Aorta (tissue), 5 donors: ENCODE data around the gene TRAPPC3. TPM values are rescaled to one million over a fixed set of nuclear protein-coding genes. Genes with fewer than 3 reads are reported as not detected.

Experiments used
- ATAC-seq: fragments of 200-7000 bp; cut with Tn5 transposase; one replicate; pipeline ENCODE4 v1.9.1; 2022; ENCODE audit warnings: moderate library complexity; ENCODE audit not compliant: low FRiP score
- DNase-seq, 2 donors: peaks; one replicate each; pipeline ENCODE4 v3.0.0-alpha.2; 2020
- H3K27ac ChIP-seq, 2 donors: one replicate each; pipeline ENCODE4 v1.5.1; 2013; ENCODE audit warnings: low read length in 2 of 2, mild to moderate bottlenecking in 2 of 2, moderate library complexity in 2 of 2, control low read depth in 1 of 2, inconsistent platforms in 1 of 2, low read depth in 1 of 2
- H3K27me3 ChIP-seq, 2 donors: one replicate each; pipeline ENCODE4 v1.6.1; 2013; ENCODE audit warnings: control low read depth in 1 of 2, low read length in 1 of 2, mild to moderate bottlenecking in 1 of 2, moderate library complexity in 1 of 2; ENCODE audit not compliant: insufficient read depth in 2 of 2, control insufficient read depth in 1 of 2
- H3K36me3 ChIP-seq, 2 donors: one replicate each; pipeline ENCODE4 v1.6.1; 2013; ENCODE audit warnings: control low read depth in 1 of 2, low read length in 1 of 2, mild to moderate bottlenecking in 1 of 2; ENCODE audit not compliant: insufficient read depth in 2 of 2, control insufficient read depth in 1 of 2
- H3K4me1 ChIP-seq, 2 donors: one replicate each; pipeline ENCODE4 v1.6.1; 2013; ENCODE audit warnings: low read length in 2 of 2, control low read depth in 1 of 2, mild to moderate bottlenecking in 1 of 2, moderate library complexity in 1 of 2; ENCODE audit not compliant: insufficient read depth in 2 of 2, control insufficient read depth in 1 of 2
- H3K4me3 ChIP-seq, 2 donors: one replicate each; pipeline ENCODE4 v1.5.1; 2013; ENCODE audit warnings: low read length in 2 of 2, control low read depth in 1 of 2, mild to moderate bottlenecking in 1 of 2
- H3K9me3 ChIP-seq: one replicate; pipeline ENCODE4 v1.6.1; 2013; ENCODE audit warnings: mild to moderate bottlenecking, low read length; ENCODE audit not compliant: control insufficient read depth
- WGBS, 2 donors: extraction: QIAGEN DNeasy Blood & Tissue Kit; methylation state at CpG; one replicate each; pipeline ENCODE4 v1.1.7; 2013; 5-methylcytosine and 5-hydroxymethylcytosine counted together
- intact Hi-C, 2 donors: fragments of 100-400 bp; cut with DNase I; formaldehyde crosslinking; loops; one replicate each; pipeline versions ENCODE4 v1.14.2 to v1.15.0; 2022
- polyA plus RNA-seq, 2 donors: library from polyadenylated mRNA; stranded (reverse); fragments of 200-250 nt; gene quantifications; one replicate each; pipeline ENCODE4 v1.2.3, GENCODE V29; 2013
- total RNA-seq, 2 donors: library from RNA; stranded (reverse); fragmentation: NEBNext Ultra II Directional; extraction: Animal tissue kit (Norgen Biotek cat#: 25700); gene quantifications; one replicate each; pipeline ENCODE4 v1.2.1, GENCODE V29; 2021
- donor health status: healthy with polysubstance abuse.
- donor health status: Bipolar disorder and iron deficiency.
- donor health status: DM: no; HTN: no; CAD: no.
- donor health status: DM: no; HTN: no; CAD: no.
- donor health status: DM: yes; HTN: yes; CAD: no.

TRAPPC3 gene
- total and polyA plus RNA-seq, 4 donors, result 55.6 to 90.7 (median 71.4) TPM

DNA sequence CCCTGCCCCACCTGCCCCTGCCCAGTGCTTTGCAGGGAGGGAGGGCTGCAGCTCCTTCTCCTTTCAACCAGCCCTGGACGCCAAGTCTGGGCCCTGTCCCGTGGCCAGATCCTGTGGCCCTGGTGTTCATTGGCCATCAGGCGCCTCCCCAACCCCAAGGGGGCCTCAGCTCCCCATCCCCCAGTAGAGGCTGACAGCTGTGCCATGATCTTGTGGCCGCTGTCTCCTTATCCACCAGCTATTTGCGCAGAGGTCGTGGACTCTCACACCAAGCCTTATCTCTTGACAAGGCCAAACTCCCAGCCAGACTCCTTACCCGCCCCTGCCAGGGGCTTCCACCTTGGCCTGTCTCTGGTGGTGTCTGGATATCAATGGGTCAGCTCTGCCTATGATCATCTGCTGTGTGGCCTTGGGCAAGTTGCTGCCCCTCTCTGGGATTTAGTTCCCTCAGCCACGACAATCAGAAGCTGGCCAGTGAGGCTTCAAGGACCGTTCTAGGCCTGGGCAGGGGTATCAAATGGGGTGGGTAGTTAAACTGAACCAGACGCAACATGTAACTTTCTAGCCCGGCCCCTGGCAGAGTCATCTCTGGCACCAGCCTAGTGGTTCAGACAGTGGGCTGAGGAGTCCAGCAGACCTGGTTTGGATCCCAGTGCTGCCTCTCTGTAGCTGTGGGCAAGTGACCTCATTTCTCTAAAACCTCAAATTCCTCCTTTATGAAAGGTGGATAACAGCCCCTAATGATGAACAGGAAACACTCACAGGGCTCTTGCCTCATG is 21.0 kb downstream of the TRAPPC3 start:
- Histone ChIP-seq H3K27me3 (no peaks in the 10 kb centered on the region), H3K9me3 (no peaks in the 10 kb centered on the region), H3K27ac (no peak overlapping the region), H3K4me3 (no peak overlapping the region), H3K36me3 (no peaks in the 10 kb centered on the region), H3K4me1 (no peaks in the 10 kb centered on the region)
- no peak for DNase-seq
- intact Hi-C loops, result no loop called here
- ATAC-seq, result no peak
- WGBS, 2 donors, result 91 to 95% methylated on average over 11 of the region's 11 CpGs

DNA sequence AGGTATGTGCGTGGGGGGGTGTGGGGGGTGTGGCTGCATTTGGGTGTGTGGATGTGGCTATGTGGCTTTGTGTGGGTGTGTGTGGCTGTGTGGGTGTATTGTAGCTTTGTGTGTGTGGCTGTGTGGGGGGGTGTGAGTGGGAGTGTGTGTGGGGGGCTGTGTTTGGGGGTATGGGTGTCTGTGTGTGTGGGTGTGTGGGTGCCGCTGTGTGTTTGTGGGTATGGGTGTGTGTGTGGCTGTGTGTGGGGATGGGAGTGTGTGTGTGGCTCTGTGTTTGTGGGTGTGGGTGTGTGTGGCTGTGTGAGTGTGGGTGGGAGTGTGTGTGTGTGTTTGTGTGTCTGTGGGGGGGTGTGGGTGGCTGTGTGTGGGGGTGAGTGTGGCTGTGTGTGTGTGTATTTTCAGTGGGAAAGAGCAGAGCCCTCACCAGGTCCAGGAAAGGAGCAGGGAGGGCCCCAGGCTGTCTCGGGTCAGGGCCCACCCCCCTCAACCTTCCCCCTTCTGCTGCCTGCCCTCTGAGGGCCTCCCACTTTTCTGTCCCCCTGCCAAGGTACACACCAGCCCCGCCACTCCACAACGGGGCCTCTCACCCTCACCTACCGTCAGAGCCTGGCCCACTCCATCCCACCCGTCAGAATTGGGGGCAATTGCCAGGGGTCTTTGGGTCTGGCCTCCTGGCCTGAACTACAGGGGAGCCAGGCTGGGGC is 22.3 kb downstream of the TRAPPC3 start:
- WGBS, 2 donors, result 43 to 52% methylated on average over 7 of the region's 7 CpGs
- ATAC-seq, result no peak
- no peak for DNase-seq
- Histone ChIP-seq H3K9me3 (no peaks in the 10 kb centered on the region), H3K4me1 (no peaks in the 10 kb centered on the region), H3K36me3 (no peaks in the 10 kb centered on the region), H3K27me3 (no peaks in the 10 kb centered on the region), H3K4me3 (no peak overlapping the region), H3K27ac (no peak overlapping the region)
- intact Hi-C loops, result loop anchor here in 1 of 2 donors (2.0 kb wide), 1 partner anchor 20 kb away; no protein-coding TSS in a partner anchor

DNA sequence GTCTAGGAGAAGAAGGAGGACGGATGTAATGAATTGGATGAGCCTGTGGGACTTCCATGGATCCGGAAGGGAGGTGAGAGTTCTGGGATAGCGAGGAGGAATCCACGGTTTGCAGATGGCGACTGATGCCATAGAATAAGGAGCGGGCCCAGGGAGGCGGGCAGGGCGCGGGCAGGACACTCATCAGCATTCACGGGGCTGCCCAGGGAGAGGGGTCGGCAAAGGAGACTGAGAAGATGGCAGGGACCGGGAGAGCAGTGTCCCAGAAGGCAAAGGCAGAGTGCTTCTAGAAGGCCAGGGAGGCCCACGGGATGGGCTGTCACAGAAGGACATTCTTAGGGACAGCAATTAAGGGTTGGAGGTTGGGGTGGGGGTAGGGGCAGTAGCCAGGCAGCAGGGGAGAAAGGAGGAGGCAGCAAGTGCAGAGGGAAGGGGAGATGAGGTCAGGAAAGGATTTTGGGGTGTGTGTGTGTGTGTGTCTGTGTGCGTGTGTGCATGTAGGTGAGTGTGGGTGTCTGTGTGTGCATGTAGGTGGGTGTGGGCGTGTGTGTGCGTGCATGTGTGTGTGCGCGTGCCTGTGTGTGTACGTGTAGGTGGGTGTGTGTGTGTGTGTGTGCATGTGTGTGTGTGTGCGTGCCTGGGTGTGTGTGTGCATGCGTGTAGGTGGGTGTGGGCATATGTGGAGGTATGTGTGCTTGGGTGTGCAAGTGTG is 23.1 kb downstream of the TRAPPC3 start:
- ATAC-seq (no peak), DNase-seq (no peak)
- WGBS, 2 donors, result 89% methylated on average over 21 of the region's 21 CpGs
- H3K27ac ChIP-seq, result no peak overlapping the region
- intact Hi-C loops, result loop anchor here in 1 of 2 donors (2.0 kb wide), 1 partner anchor 19 kb away; no protein-coding TSS in a partner anchor
- H3K4me1 ChIP-seq, result no peaks in the 10 kb centered on the region
- H3K4me3 ChIP-seq, result no peak overlapping the region
- no peaks in the 10 kb centered on the region for H3K36me3 ChIP-seq
- no peaks in the 10 kb centered on the region for H3K9me3 ChIP-seq
- no peaks in the 10 kb centered on the region for H3K27me3 ChIP-seq

DNA sequence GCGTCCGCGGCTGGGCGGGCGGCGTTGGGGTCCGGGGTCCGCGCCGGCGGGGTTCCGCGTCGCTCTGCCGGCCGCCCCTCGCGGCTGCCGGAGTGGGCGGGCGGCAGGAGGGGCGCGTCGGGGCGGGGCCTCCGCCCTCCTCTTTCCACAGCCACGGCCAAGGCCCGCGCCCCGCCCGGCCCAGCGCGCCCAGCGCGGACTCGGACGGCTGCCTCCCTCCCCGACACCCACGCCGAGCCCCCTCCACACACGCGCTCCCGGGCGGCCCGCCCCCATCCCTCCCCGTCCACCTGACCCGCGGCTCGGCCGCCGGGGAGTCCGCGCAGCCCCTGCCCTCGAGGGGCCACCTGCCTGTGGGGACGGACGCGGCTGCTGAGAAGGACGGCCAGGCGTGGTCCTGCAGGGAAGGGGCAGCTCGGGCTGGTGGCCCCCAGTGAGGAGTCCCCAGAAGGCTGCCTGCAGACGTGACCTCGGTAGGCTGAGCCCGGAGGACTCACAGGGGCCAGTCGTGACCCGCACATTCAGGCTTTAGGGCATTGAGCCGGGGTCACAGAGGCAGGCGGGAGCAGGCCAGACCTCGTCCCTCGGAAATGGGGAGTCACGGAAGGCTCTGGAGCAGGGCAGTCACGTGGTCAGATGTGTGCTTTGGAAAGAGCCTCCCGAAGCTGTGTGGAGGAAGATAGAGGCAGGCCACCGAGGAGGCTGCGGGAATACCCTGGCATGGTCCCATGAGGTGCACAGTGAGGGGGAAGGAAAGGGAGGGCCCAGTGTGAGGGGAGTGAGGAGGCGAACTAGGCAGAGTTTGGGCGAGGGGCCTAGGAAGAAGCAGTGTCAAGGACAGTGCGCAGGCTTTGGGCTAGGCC is 23.9 kb downstream of the TRAPPC3 start, which contains the start of gene COL8A2:
Gene COL8A2 (minus strand): TSS at position 94 of the 863 bp plus-strand sequence. CDS start 24,980 bp downstream, outside the sequence.
- Histone ChIP-seq H3K9me3 (no peaks in the 10 kb centered on the region), H3K4me1 (no peaks in the 10 kb centered on the region), H3K4me3 (peak within 1 kb of the TSS; percentile 51 to 65), H3K27ac (peak within 1 kb of the TSS; percentile 35 to 50), H3K27me3 (no peaks in the 10 kb centered on the region), H3K36me3 (no peaks in the 10 kb centered on the region)
- intact Hi-C loops, result no loop called here
- DNase-seq, result peak; percentile 75 to 91
- WGBS, 2 donors, result 10 to 22% methylated on average over 33 to 77 of the region's 77 CpGs
- ATAC-seq, result peak; percentile 86

DNA sequence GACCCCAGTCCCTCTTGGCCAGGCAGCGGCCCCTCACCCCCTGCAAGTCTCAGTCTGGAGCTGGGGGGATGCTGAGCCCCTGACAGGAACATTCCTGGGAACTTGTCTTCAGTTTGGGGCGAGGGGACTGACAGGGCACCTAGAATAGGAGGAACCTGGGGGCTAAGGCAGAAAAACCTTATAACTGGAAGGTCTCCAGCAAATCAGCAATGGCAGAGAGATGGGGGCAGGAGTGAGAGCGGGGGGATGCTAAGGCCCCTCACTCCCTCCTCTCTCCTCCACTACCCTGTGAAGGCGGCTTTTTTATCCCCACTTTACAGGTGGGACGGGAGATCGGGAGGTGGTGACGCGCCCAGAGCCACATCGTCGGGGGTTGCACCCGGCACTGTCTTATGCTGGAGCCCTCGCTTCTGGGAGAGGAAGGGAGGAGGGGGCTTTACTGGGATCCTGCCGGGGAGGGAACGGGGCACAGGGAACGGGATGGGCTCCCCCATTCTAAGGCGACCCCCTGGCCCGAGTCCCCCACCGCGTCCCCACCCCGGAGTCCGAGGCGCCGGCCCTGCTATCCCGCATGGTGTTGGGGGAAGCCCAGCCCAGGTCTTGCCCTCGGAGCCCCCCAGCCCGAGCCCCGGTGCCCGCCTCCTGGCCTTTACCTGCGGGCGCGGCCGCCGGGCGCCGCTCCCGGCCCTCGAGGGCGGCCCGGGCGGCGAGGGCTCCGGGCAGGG is 24.7 kb downstream of the TRAPPC3 start:
- intact Hi-C loops, result no loop called here
- H3K4me3 ChIP-seq, result peak overlapping the region; percentile 51 to 65
- H3K36me3 ChIP-seq, result no peaks in the 10 kb centered on the region
- no peaks in the 10 kb centered on the region for H3K27me3 ChIP-seq
- no peaks in the 10 kb centered on the region for H3K4me1 ChIP-seq
- DNase-seq (no peak), ATAC-seq (no peak)
- H3K9me3 ChIP-seq, result no peaks in the 10 kb centered on the region
- WGBS, 2 donors, result 32 to 35% methylated on average over 32 to 42 of the region's 42 CpGs
- H3K27ac ChIP-seq, result peak overlapping the region; percentile 28 to 50

DNA sequence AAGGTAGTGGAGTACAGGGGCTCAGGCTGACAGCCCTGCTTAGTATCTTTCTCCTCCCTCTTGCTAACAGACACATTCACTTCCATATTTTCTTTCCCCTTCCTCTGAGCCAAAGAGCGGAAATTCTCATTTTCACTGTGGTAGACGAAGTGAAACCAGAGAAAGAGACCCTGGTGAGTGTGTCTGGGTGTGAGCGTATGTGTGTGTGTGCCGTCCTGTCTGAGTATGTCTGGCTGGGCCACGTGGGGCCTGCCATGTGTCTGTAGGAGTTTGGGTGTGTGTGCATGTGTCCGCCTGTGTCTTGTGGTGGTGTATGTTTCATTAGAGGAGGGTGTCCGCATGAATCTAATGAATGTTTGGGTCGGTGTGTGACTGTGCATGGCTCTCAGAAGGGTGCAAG is 25.9 kb downstream of the TRAPPC3 start:
- H3K9me3 ChIP-seq, result no peaks in the 10 kb centered on the region
- H3K4me3 ChIP-seq, result no peak overlapping the region
- ATAC-seq, result no peak
- no peaks in the 10 kb centered on the region for H3K4me1 ChIP-seq
- no peaks in the 10 kb centered on the region for H3K36me3 ChIP-seq
- DNase-seq, result peak in 1 of 2 donors; percentile 76
- WGBS, 2 donors, result 86 to 87% methylated on average over 8 of the region's 8 CpGs
- no peaks in the 10 kb centered on the region for H3K27me3 ChIP-seq
- intact Hi-C loops, result no loop called here
- no peak overlapping the region for H3K27ac ChIP-seq

DNA sequence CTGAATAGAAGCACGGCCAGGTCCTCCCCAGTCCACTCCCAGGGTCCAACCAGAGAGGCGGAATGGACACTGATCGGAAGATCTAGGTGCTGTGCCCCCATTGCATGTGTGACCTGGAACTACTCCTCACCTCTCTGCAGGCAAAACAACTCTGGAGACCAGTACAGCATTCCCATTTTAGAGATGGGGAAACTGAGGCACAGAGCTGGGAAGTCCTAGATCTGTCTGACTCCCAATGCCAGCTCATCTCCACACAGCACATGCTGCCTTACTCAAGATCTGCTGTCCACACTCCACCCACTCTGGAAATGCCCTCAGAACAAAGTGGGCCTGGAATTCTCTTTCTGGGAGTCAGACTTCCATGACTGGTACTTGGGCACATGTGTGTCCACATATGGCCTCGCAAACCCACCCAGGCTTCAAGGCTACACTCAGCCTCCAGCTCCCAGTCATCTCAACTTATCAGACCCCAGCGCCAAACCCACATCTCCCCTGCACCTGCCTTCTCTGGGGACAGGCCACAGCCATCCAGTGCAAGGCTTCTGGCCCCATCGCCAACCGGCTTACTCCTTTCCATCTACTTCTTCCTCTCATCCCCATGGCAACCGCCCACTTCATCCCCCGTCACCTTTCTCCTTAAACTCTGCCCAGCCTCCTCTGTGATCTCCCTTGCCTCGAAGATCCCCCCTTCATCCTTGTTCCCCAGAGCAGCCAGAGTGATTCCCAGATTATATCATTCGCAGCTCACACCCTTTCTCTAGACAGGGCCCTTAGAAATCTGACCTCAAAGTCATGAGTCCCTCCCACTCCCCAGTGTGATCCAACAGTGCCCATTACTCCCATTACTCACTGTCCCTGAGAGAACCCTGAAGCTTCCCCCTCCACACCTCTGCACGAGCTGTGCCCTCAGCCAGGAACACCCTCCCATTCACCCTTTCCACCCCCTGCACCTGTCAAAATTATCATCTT is 26.9 kb downstream of the TRAPPC3 start:
- Histone ChIP-seq H3K9me3 (no peaks in the 10 kb centered on the region), H3K4me3 (no peak overlapping the region), H3K27me3 (no peaks in the 10 kb centered on the region), H3K27ac (no peak overlapping the region), H3K4me1 (no peaks in the 10 kb centered on the region), H3K36me3 (no peaks in the 10 kb centered on the region)
- intact Hi-C loops, result no loop called here
- no peak for DNase-seq
- WGBS, 2 donors, result 89 to 96% methylated on average over 12 of the region's 12 CpGs
- no peak for ATAC-seq
